NOMO-1 (cell line): Measurements from ENCODE around the gene MYO5A.
A peak's percentile ranks its signal among the peaks of the same experiment; 100 is the strongest.
"Not testable (repeated sequence)": the region's sequence is repeated elsewhere in the genome, so short reads cannot be mapped to it uniquely, and the experiment has no call there.

Experiments used
- DNase-seq, 2 experiments: peaks; one replicate each; lab custom pipeline; 2025; ENCODE audit not compliant: unreplicated experiment in 2 of 2; lab: John Stamatoyannopoulos, UW

MYO5A gene

GRCh38 chr15:52466716-52467115, 62.0 kb downstream of the MYO5A start:
- DNase-seq: no peak

GRCh38 chr15:52466134-52466701, 62.5 kb downstream of the MYO5A start:
- DNase-seq: peak; percentile 96

GRCh38 chr15:52464478-52464877, 64.2 kb downstream of the MYO5A start:
- no peak for DNase-seq

GRCh38 chr15:52464040-52464439, 64.6 kb downstream of the MYO5A start:
- no peak for DNase-seq

- peak in 1 of 2 experiments; percentile 18 for DNase-seq
Measured at GRCh38 chr15:52463638-52464037, 65.0 kb downstream of the MYO5A start.

GRCh38 chr15:52462806-52463360, 65.8 kb downstream of the MYO5A start:
- DNase-seq: no peak

- not testable (repeated sequence) for DNase-seq
Measured at GRCh38 chr15:52459701-52460100, 69.0 kb downstream of the MYO5A start.

GRCh38 chr15:52459265-52459664, 69.4 kb downstream of the MYO5A start:
- not testable (repeated sequence) for DNase-seq

GRCh38 chr15:52448011-52448890, 80.4 kb downstream of the MYO5A start:
- no peak for DNase-seq

GRCh38 chr15:52445954-52446353, 82.7 kb downstream of the MYO5A start:
- DNase-seq: no peak

GRCh38 chr15:52445553-52445952, 83.1 kb downstream of the MYO5A start:
- DNase-seq: peak; percentile 4 to 24

- not testable (repeated sequence) for DNase-seq
Measured at GRCh38 chr15:52443205-52443604, 85.5 kb downstream of the MYO5A start.

GRCh38 chr15:52441841-52442240, 86.8 kb downstream of the MYO5A start:
- no peak for DNase-seq

GRCh38 chr15:52440946-52441345, 87.7 kb downstream of the MYO5A start:
- no peak for DNase-seq

GRCh38 chr15:52440414-52440813, 88.3 kb downstream of the MYO5A start:
- peak; percentile 34 to 45 for DNase-seq

- no peak for DNase-seq
Measured at GRCh38 chr15:52439470-52439869, 89.2 kb downstream of the MYO5A start.

GRCh38 chr15:52439042-52439441, 89.6 kb downstream of the MYO5A start:
- DNase-seq: not testable (repeated sequence)

- DNase-seq: peak; percentile 86 to 90
Measured at GRCh38 chr15:52438047-52438446, 90.6 kb downstream of the MYO5A start.

GRCh38 chr15:52437646-52438045, 91.0 kb downstream of the MYO5A start:
- DNase-seq: no peak

GRCh38 chr15:52436981-52437380, 91.7 kb downstream of the MYO5A start:
- no peak for DNase-seq

GRCh38 chr15:52434885-52435284, 93.8 kb downstream of the MYO5A start:
- DNase-seq: no peak

- no peak for DNase-seq
Measured at GRCh38 chr15:52428297-52428696, 100.4 kb downstream of the MYO5A start.
